Body of pancreas (tissue), 4 donors: Measurements from ENCODE around the gene PTPRD.

Experiments
- CTCF ChIP-seq, 7 experiments: fragments of 450-650 bp in 4 of 7; fragments of 200-600 bp in 3 of 7; sonication (generic) in 3 of 7; IDR thresholded peaks; one replicate each; pipeline ENCODE4 v1.5.1; 2016 to 2019; ENCODE audit warnings: antibody characterized with exemption in 7 of 7
- POLR2A ChIP-seq, 3 donors: fragments of 450-650 bp; IDR thresholded peaks; one replicate each; pipeline ENCODE4 v1.6.1; 2016; ENCODE audit warnings: antibody characterized with exemption in 3 of 3, mild to moderate bottlenecking in 2 of 3

- TF ChIP-seq CTCF (IDR thresholded peaks at IDR 0.05): no peak
- peak in 1 of 3 donors; percentile 7 for TF ChIP-seq POLR2A (IDR thresholded peaks at IDR 0.05)
Observed at GRCh38 chr9:8643464-8643863, 1969.3 kb downstream of the PTPRD start.
